ENCODE results near the gene TARS1. TPM values are rescaled to one million over a fixed set of nuclear protein-coding genes. Genes with fewer than 3 reads are reported as not detected.

The TARS1 gene
- 121 and 228 TPM in 2 replicates for polyA plus RNA-seq (2011; rRNA removed)
- polyA minus RNA-seq (2011; rRNA and poly(A)+ RNA removed), result 73.8 and 93.2 TPM in 2 replicates

DNA sequence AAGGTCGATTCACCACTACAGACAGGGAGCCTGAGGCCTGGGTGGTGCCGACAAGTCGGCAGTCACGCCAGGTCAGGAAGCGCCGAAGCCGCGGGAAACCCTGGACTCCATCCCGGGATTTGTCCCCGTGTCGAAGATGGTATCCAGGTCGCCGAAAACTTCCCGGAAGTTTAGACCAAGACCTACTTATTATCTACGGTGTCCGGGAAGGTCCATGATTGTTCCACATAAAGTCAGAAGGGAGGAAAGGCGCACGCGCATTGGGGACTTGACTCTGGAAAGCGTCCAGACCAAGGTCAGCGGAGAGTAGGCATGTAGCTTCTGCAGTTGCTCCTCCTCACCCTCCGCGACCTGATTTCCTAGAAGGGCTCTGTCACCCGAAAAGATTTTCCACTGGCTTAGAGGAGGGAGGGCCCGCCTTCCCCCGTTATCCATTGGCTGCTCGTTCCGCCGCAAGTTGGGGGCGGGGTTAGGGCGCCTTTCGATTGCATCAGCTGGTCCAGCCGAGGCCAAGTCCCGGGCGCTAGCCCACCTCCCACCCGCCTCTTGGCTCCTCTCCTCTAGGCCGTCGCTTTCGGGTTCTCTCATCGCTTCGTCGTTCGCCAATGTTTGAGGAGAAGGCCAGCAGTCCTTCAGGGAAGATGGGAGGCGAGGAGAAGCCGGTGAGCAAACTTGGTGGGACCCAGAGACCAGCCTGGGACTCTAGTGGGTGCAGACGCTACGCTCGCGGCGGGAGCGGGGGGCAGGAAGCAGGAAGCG, at the start of gene TARS1:
Gene TARS1, plus strand, starts transcription at position 484 of the 759 bp plus-strand sequence. Its CDS starts 122 bp downstream, at position 606.
- Histone ChIP-seq H3K4me3 (ENCODE audit: low read depth, low read length) (peak within 1 kb of the TSS; percentile 76), H3K27me3 (ENCODE audit: control insufficient read depth, insufficient read depth, low read length) (no peaks in the 10 kb centered on the region), H3K36me3 (ENCODE audit: control insufficient read depth, insufficient read depth, low read length) (peaks cover 1% of the 10 kb centered on the region)
- TF ChIP-seq, protein P1, sequence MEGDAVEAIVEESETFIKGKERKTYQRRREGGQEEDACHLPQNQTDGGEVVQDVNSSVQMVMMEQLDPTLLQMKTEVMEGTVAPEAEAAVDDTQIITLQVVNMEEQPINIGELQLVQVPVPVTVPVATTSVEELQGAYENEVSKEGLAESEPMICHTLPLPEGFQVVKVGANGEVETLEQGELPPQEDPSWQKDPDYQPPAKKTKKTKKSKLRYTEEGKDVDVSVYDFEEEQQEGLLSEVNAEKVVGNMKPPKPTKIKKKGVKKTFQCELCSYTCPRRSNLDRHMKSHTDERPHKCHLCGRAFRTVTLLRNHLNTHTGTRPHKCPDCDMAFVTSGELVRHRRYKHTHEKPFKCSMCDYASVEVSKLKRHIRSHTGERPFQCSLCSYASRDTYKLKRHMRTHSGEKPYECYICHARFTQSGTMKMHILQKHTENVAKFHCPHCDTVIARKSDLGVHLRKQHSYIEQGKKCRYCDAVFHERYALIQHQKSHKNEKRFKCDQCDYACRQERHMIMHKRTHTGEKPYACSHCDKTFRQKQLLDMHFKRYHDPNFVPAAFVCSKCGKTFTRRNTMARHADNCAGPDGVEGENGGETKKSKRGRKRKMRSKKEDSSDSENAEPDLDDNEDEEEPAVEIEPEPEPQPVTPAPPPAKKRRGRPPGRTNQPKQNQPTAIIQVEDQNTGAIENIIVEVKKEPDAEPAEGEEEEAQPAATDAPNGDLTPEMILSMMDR (IDR thresholded peaks at IDR 0.05; ENCODE audit: insufficient read depth, low read depth, low read length), result no peak
- CTCF ChIA-PET, result interaction anchor here (1.0 to 6.4 kb wide), 3 partner anchors 294 to 529 kb away, joined by 3 to 47 read pairs (median 33); partner anchors contain the start of gene RXFP3
- POLR2A ChIA-PET, result interaction anchor here (1.5 kb wide), 1 partner anchor 529 kb away, joined by 4 read pairs; no protein-coding TSS in a partner anchor
- peak; percentile 100 for DNase-seq (ENCODE audit: low read depth)

DNA sequence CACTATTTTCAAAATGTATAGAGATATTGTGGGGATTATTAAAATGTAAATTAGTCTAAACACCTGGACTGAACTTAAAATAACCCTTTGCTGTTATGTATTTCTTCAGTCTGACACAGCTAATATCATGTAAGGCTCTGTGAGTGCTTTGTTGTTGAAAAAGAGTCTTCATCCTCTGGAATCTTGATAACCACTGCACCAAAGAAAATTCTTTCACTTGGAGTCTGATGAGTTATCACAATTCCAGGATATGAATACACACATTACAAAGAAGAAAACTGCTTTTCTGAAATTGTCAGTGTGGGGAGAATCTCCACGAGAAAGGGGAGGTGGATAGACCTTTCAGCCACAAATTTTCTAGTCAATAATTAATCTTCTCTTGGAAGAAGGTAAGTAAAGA, 42.3 kb upstream of the TARS1 start:
- DNase-seq (ENCODE audit: low read depth), result no peak
- CTCF ChIA-PET, result interaction anchor here (1.4 kb wide), 1 partner anchor 19 kb away, joined by 3 read pairs; no protein-coding TSS in a partner anchor

DNA sequence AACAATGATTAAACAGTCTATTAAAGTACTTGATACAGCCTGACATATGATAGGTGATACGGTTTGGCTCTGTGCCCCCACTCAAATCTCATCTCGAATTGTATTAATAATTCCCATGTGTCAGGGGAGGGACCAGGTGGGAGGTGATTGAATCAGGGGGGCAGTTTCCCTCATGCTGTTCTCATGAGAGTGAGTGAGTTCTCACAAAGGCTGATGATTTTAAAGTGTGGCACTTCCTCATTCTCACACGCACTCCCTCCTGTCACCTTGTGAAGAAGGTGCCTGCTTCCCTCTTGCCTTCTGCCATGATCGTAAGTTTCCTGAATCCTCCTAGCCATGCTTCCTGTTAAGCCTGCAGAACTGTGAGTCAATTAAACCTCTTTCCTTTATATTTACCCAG, 40.1 kb upstream of the TARS1 start:
- TF ChIP-seq, protein P1 (IDR thresholded peaks at IDR 0.05; ENCODE audit: insufficient read depth, low read depth, low read length), result no peak
- Histone ChIP-seq H3K4me3 (ENCODE audit: low read depth, low read length) (no peak overlapping the region), H3K27me3 (ENCODE audit: control insufficient read depth, insufficient read depth, low read length) (no peaks in the 10 kb centered on the region), H3K36me3 (ENCODE audit: control insufficient read depth, insufficient read depth, low read length) (no peaks in the 10 kb centered on the region)
- no peak for DNase-seq (ENCODE audit: low read depth)
- ChIA-PET POLR2A (no interaction called here), CTCF (interaction anchor here (0.7 kb wide), 1 partner anchor 18 kb away, joined by 3 read pairs; no protein-coding TSS in a partner anchor)

More for the DNA sequence above, 42.3 kb upstream of the TARS1 start:
- POLR2A ChIA-PET, result no interaction called here
- Histone ChIP-seq H3K4me3 (ENCODE audit: low read depth, low read length) (no peak overlapping the region), H3K36me3 (ENCODE audit: control insufficient read depth, insufficient read depth, low read length) (no peaks in the 10 kb centered on the region), H3K27me3 (ENCODE audit: control insufficient read depth, insufficient read depth, low read length) (no peaks in the 10 kb centered on the region)
- TF ChIP-seq, protein P1 (IDR thresholded peaks at IDR 0.05; ENCODE audit: insufficient read depth, low read depth, low read length), result no peak

DNA sequence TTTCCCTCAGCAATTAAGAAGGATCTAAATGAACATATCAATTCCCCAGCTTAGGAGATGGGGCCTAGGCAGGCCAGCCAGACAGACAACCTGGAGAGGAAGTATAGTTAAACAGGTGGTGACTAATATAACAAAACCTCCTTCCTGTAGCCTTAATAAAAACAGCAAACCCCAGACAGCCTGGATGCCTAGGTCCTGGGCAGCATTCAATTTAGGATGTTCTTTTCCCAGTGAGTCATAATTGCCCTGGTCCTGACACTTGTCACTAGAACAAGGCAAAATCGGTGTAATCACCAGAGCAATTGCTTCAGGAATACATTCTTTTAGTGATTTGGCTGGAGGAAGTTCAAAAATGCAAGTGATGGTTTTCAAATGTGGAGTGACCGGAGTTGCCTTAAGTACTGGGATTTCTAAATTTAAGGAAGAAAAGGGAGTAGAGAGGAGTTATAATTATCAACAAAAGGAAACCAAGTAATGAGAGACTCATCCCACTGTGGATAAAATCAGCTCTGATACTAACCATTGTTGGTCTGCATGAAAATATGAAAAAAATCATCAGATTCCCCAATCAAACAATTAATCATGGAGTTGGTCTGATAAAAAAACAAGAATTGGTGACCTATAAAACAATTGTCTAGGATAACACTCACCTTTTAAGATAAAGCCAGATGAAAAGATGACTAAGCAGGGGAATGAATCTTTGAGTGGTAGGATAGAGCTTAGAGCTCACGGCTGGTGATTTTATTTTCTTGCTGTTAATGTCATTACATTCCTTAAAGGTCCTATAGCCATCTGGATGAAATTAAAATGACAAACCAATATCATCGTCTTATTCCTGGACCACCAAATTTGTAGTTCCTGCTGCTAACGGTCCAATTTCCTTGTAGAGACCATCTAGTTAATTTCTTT, 39.0 kb upstream of the TARS1 start:
- ChIA-PET POLR2A (no interaction called here), CTCF (interaction anchor here (0.6 to 0.7 kb wide), 3 partner anchors 17 to 677 kb away, joined by 3 read pairs; no protein-coding TSS in a partner anchor)
- TF ChIP-seq, protein P1 (IDR thresholded peaks at IDR 0.05; ENCODE audit: insufficient read depth, low read depth, low read length), result no peak
- no peak overlapping the region for H3K4me3 ChIP-seq (ENCODE audit: low read depth, low read length)
- H3K36me3 ChIP-seq (ENCODE audit: control insufficient read depth, insufficient read depth, low read length), result no peaks in the 10 kb centered on the region
- peak; percentile 78 for DNase-seq (ENCODE audit: low read depth)
- H3K27me3 ChIP-seq (ENCODE audit: control insufficient read depth, insufficient read depth, low read length), result no peaks in the 10 kb centered on the region

Data from BJ (cell line).